Measurements from ENCODE around the gene AHDC1.
"Not testable (repeated sequence)": the region's sequence is repeated elsewhere in the genome, so short reads cannot be mapped to it uniquely, and the experiment has no call there.

AHDC1 gene

GRCh38 chr1:27632387-27633297, 28.7 kb upstream of the AHDC1 start:
- H3K4me3 ChIP-seq (ENCODE audit: low read depth in 1 of 2, low read length in 2 of 2): peak overlapping the region in 1 of 2 experiments; percentile 22; a peak in 1 of 4 replicates

GRCh38 chr1:27630859-27631491, 27.0 kb upstream of the AHDC1 start:
- ATAC-seq (ENCODE audit: insufficient read depth, low read depth): no peak
- H3K4me1 ChIP-seq (ENCODE audit: insufficient read depth, low read length): peaks cover 99% of the 10 kb centered on the region

More at GRCh38 chr1:27632387-27633297, 28.7 kb upstream of the AHDC1 start:
- no peaks in the 10 kb centered on the region for H3K27me3 ChIP-seq (ENCODE audit: insufficient read depth, low read length, poor library complexity)
- peak overlapping the region; percentile 57 for H3K4me2 ChIP-seq (ENCODE audit: insufficient read depth, low read length)
- H3K9ac ChIP-seq (ENCODE audit: low read depth, low read length): peak overlapping the region; percentile 53
- H3K4me1 ChIP-seq (ENCODE audit: insufficient read depth, low read length): peaks cover 99% of the 10 kb centered on the region
- H4K20me1 ChIP-seq (ENCODE audit: insufficient read depth, low read length): no peaks in the 10 kb centered on the region
- ATAC-seq (ENCODE audit: insufficient read depth, low read depth) (peak; percentile 74), DNase-seq (peak; percentile 94)
- no peaks in the 10 kb centered on the region for H3K36me3 ChIP-seq (ENCODE audit: insufficient read depth, low read length)
- H3K9me3 ChIP-seq (ENCODE audit: insufficient read depth, low read length, severe bottlenecking): no peaks in the 10 kb centered on the region
- no peaks in the 10 kb centered on the region for H3K79me2 ChIP-seq (ENCODE audit: insufficient read depth, low read length)
- H3K27ac ChIP-seq (ENCODE audit: low read length): peak overlapping the region; percentile 91
- no peak overlapping the region for H2AFZ ChIP-seq (ENCODE audit: low read depth, low read length)
- TF ChIP-seq EZH2 (IDR thresholded peaks at IDR 0.05; ENCODE audit: borderline replicate concordance, low read depth, low read length, severe bottlenecking) (no peak), CTCF (IDR thresholded peaks at IDR 0.05; ENCODE audit: borderline replicate concordance, extremely low read depth, low read length, poor library complexity, severe bottlenecking) (no peak)

DNA sequence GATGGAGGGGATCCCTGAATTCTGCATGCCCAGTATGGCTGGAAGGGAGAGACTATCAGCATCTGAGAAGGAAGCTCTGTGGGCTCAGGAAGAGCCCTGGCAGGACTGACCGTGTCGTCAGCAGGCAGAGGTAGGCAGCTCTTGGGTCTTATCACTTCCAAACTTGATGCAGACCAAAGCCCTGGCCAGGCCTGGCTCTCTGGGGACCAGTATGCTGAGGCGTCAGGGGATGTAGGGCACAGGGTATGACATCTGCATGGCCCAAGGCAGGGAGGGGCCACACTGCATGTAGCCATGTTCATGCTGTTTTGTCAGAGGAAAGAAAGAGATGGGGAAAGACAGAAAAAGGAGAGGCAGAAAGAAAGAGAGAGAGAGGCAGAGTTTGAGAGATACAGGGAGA, 24.8 kb upstream of the AHDC1 start:
- Histone ChIP-seq H3K4me3 (ENCODE audit: low read depth in 1 of 2, low read length in 2 of 2) (peak overlapping the region in 1 of 2 experiments; percentile 2; a peak in 1 of 4 replicates), H3K9me3 (ENCODE audit: insufficient read depth, low read length, severe bottlenecking) (no peaks in the 10 kb centered on the region), H3K9ac (ENCODE audit: low read depth, low read length) (peak overlapping the region; percentile 53), H3K4me1 (ENCODE audit: insufficient read depth, low read length) (peaks cover 100% of the 10 kb centered on the region), H4K20me1 (ENCODE audit: insufficient read depth, low read length) (no peaks in the 10 kb centered on the region), H3K36me3 (ENCODE audit: insufficient read depth, low read length) (no peaks in the 10 kb centered on the region), H3K27me3 (ENCODE audit: insufficient read depth, low read length, poor library complexity) (no peaks in the 10 kb centered on the region), H3K27ac (ENCODE audit: low read length) (peak overlapping the region; percentile 91), H3K4me2 (ENCODE audit: insufficient read depth, low read length) (peak overlapping the region; percentile 44), H3K79me2 (ENCODE audit: insufficient read depth, low read length) (peaks cover 19% of the 10 kb centered on the region), H2AFZ (ENCODE audit: low read depth, low read length) (peak overlapping the region; percentile 43)
- no peak for ATAC-seq (ENCODE audit: insufficient read depth, low read depth)
- peak; percentile 50 for DNase-seq
- TF ChIP-seq EZH2 (IDR thresholded peaks at IDR 0.05; ENCODE audit: borderline replicate concordance, low read depth, low read length, severe bottlenecking) (no peak), CTCF (IDR thresholded peaks at IDR 0.05; ENCODE audit: borderline replicate concordance, extremely low read depth, low read length, poor library complexity, severe bottlenecking) (no peak)

More at GRCh38 chr1:27630859-27631491, 27.0 kb upstream of the AHDC1 start:
- DNase-seq: peak; percentile 69
- H3K9me3 ChIP-seq (ENCODE audit: insufficient read depth, low read length, severe bottlenecking): no peaks in the 10 kb centered on the region
- peak overlapping the region; percentile 91 for H3K27ac ChIP-seq (ENCODE audit: low read length)
- no peaks in the 10 kb centered on the region for H3K36me3 ChIP-seq (ENCODE audit: insufficient read depth, low read length)
- peak overlapping the region; percentile 53 for H3K9ac ChIP-seq (ENCODE audit: low read depth, low read length)
- peak overlapping the region in 1 of 2 experiments; percentile 46; a peak in 1 of 4 replicates for H3K4me3 ChIP-seq (ENCODE audit: low read depth in 1 of 2, low read length in 2 of 2)
- no peaks in the 10 kb centered on the region for H4K20me1 ChIP-seq (ENCODE audit: insufficient read depth, low read length)
- H3K27me3 ChIP-seq (ENCODE audit: insufficient read depth, low read length, poor library complexity): no peaks in the 10 kb centered on the region
- no peak overlapping the region for H2AFZ ChIP-seq (ENCODE audit: low read depth, low read length)
- peaks cover 7% of the 10 kb centered on the region; the same call in 1 of the 2 replicates for H3K79me2 ChIP-seq (ENCODE audit: insufficient read depth, low read length)
- peak overlapping the region; percentile 57 for H3K4me2 ChIP-seq (ENCODE audit: insufficient read depth, low read length)
- TF ChIP-seq EZH2 (IDR thresholded peaks at IDR 0.05; ENCODE audit: borderline replicate concordance, low read depth, low read length, severe bottlenecking) (no peak), CTCF (IDR thresholded peaks at IDR 0.05; ENCODE audit: borderline replicate concordance, extremely low read depth, low read length, poor library complexity, severe bottlenecking) (no peak)

DNA sequence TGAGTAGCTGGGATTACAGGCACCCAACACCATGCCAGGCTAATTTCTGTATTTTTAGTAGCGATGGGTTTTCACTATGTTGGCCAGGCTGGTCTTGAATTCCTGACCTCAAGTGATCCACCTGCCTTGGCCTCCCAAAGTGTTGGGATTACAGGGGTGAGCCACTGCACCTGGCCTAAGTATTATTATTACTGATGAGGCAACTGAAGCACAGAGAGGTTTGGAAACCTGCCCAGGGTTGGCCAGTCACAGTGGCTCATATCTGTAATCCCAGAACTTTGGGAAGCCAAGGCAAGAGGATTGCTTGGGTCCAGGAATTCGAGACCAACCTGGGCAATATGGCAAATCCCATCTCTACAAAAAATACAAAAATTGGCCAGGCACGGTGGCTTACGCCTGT, 23.8 kb upstream of the AHDC1 start:
- 0 out of 2 replicates have a peak overlapping the region, but pooled peaks have one; percentile 44 for H3K4me2 ChIP-seq (ENCODE audit: insufficient read depth, low read length)
- H3K27ac ChIP-seq (ENCODE audit: low read length): peak overlapping the region; percentile 91

More for the DNA sequence above, 23.8 kb upstream of the AHDC1 start:
- not testable (repeated sequence) for H3K9me3 ChIP-seq (ENCODE audit: insufficient read depth, low read length, severe bottlenecking); H2AFZ ChIP-seq (ENCODE audit: low read depth, low read length); H3K27me3 ChIP-seq (ENCODE audit: insufficient read depth, low read length, poor library complexity); ATAC-seq (ENCODE audit: insufficient read depth, low read depth); H4K20me1 ChIP-seq (ENCODE audit: insufficient read depth, low read length); H3K4me3 ChIP-seq (ENCODE audit: low read depth in 1 of 2, low read length in 2 of 2); H3K36me3 ChIP-seq (ENCODE audit: insufficient read depth, low read length); DNase-seq
- Histone ChIP-seq H3K4me1 (ENCODE audit: insufficient read depth, low read length) (peaks cover 100% of the 10 kb centered on the region), H3K9ac (ENCODE audit: low read depth, low read length) (peak overlapping the region; percentile 53), H3K79me2 (ENCODE audit: insufficient read depth, low read length) (peaks cover 25% of the 10 kb centered on the region)
